Spleen (tissue), 11 donors: Measurements from ENCODE around the gene LPP. TPM values are rescaled to one million over a fixed set of nuclear protein-coding genes. Genes with fewer than 3 reads are reported as not detected.

Experiments
- DNase-seq: peaks from one replicate; pipeline ENCODE4 v3.0.0-alpha.2; 2020
- H3K27ac ChIP-seq, 8 donors: fragments of 200-600 bp; sonication (generic) in 7 of 8; 1 replicate in 4 of 8; 2 replicates in 4 of 8; pipeline versions ENCODE4 v1.5.0 to v1.8.0; 2016 to 2021; ENCODE audit warnings: inconsistent platforms in 4 of 8, mild to moderate bottlenecking in 4 of 8, moderate library complexity in 1 of 8
- H3K27me3 ChIP-seq, 7 donors: fragments of 200-600 bp; sonication (generic) in 6 of 7; replicated peaks in 1 of 7; 1 replicate in 4 of 7; 2 replicates in 3 of 7; pipeline versions ENCODE4 v1.5.0 to v1.8.0; 2016 to 2021; ENCODE audit warnings: inconsistent platforms in 3 of 7, mild to moderate bottlenecking in 1 of 7
- H3K36me3 ChIP-seq, 6 donors: fragments of 200-600 bp; sonication (generic) in 5 of 6; 1 replicate in 4 of 6; 2 replicates in 2 of 6; pipeline versions ENCODE4 v1.5.0 to v1.8.0; 2016 to 2021; ENCODE audit warnings: inconsistent platforms in 2 of 6
- H3K4me1 ChIP-seq, 6 donors: fragments of 200-600 bp; sonication (generic) in 5 of 6; 1 replicate in 3 of 6; 2 replicates in 3 of 6; pipeline versions ENCODE4 v1.5.0 to v1.8.0; 2016 to 2021; ENCODE audit warnings: inconsistent platforms in 3 of 6
- H3K4me3 ChIP-seq, 8 donors: fragments of 200-600 bp; sonication (generic) in 7 of 8; 1 replicate in 4 of 8; 2 replicates in 4 of 8; pipeline versions ENCODE4 v1.5.0 to v1.8.0; 2016 to 2021; ENCODE audit warnings: inconsistent platforms in 4 of 8, mild to moderate bottlenecking in 4 of 8, moderate library complexity in 2 of 8
- H3K9me3 ChIP-seq, 8 donors: fragments of 200-600 bp; sonication (generic) in 7 of 8; 1 replicate in 4 of 8; 2 replicates in 4 of 8; pipeline versions ENCODE4 v1.5.0 to v1.8.0; 2016 to 2021; ENCODE audit warnings: inconsistent platforms in 4 of 8
- CTCF ChIP-seq, 11 experiments: fragments of 200-600 bp in 7 of 11; fragments of 450-650 bp in 4 of 11; sonication (generic) in 4 of 11; IDR thresholded peaks in 8 of 11; conservative IDR thresholded peaks in 3 of 11; 1 replicate in 7 of 11; 2 replicates in 4 of 11; pipeline versions ENCODE4 v1.4.0 to v1.8.0; 2016 to 2021; ENCODE audit warnings: antibody characterized with exemption in 11 of 11, inconsistent platforms in 4 of 11, mild to moderate bottlenecking in 1 of 11
- POLR2A ChIP-seq, 3 donors: fragments of 450-650 bp; IDR thresholded peaks; one replicate each; pipeline ENCODE4 v1.5.1; 2017; ENCODE audit warnings: antibody characterized with exemption in 3 of 3, mild to moderate bottlenecking in 1 of 3
- POLR2AphosphoS5 ChIP-seq, 3 donors: sonication (generic); formaldehyde crosslinking; IDR thresholded peaks; one replicate each; pipeline ENCODE4 v1.5.1; 2017; ENCODE audit warnings: antibody characterized with exemption in 3 of 3
- WGBS, 5 donors: extraction: QIAGEN DNeasy Blood & Tissue Kit in 3 of 5; methylation state at CpG; one replicate each; pipeline versions ENCODE4 v1.1.5 to v1.1.7; 2013 to 2018; 5-methylcytosine and 5-hydroxymethylcytosine counted together
- intact Hi-C: fragments of 100-400 bp; cut with DNase I; formaldehyde crosslinking; loops from one replicate; pipeline ENCODE4 v1.15.0; 2023; ENCODE audit warnings: low total_unique reads
- polyA plus RNA-seq, 3 donors: library from polyadenylated mRNA; stranded (reverse); fragments of 200-250 nt; gene quantifications; one replicate each; pipeline ENCODE4 v1.2.1, GENCODE V29; 2013
- total RNA-seq, 7 donors: library from RNA; depleted of rRNA in 3 of 7; stranded (reverse); fragments of >200 nt in 3 of 7; fragmentation: NEBNext Ultra II Directional in 4 of 7; extraction: Animal tissue kit (Norgen Biotek cat#: 25700) in 4 of 7; gene quantifications; one replicate each; pipeline versions ENCODE4 v1.1.0 to v1.2.1, GENCODE V29; 2016 to 2021
- donor health status: healthy with polysubstance abuse.
- donor health status: DM: no; HTN: no; CAD: no; lungs with moderate emphysema.
- donor health status: DM: no; HTN: no; CAD: no.
- donor health status: Bipolar disorder and iron deficiency.
- donor health status: healthy.
- donor health status: DM: no; HTN: no; CAD: no.
- donor health status: DM: yes; HTN: yes; CAD: no.

LPP gene
- total and polyA plus RNA-seq, 10 donors, result 2.4 to 270 (median 156) TPM

- peaks cover 14 to 45% (median 33%) of the 10 kb centered on the region in 6 donors for H3K4me1 ChIP-seq
- H3K36me3 ChIP-seq, result no peaks in the 10 kb centered on the region
- H3K27ac ChIP-seq, result peak overlapping the region in 3 of 8 donors; percentile 66 to 78 (median 72)
- peaks cover 0 to 9% (median 0%) of the 10 kb centered on the region in 8 donors for H3K9me3 ChIP-seq
- WGBS, 5 donors, result 78 to 89% (median 85%) methylated on average over 2 of the region's 2 CpGs
- no peak for TF ChIP-seq POLR2AphosphoS5 (IDR thresholded peaks at IDR 0.05)
- no peak for TF ChIP-seq CTCF (IDR thresholded peaks at IDR 0.05 in 8 of 11, conservative IDR thresholded peaks at IDR 0.05 in 3 of 11)
- no peak overlapping the region for H3K4me3 ChIP-seq
- H3K27me3 ChIP-seq, result no peaks in the 10 kb centered on the region
- no peak for DNase-seq
- intact Hi-C loops, result no loop called here
Observed at GRCh38 chr3:188918093-188918492, 764.1 kb downstream of the LPP start.

DNA sequence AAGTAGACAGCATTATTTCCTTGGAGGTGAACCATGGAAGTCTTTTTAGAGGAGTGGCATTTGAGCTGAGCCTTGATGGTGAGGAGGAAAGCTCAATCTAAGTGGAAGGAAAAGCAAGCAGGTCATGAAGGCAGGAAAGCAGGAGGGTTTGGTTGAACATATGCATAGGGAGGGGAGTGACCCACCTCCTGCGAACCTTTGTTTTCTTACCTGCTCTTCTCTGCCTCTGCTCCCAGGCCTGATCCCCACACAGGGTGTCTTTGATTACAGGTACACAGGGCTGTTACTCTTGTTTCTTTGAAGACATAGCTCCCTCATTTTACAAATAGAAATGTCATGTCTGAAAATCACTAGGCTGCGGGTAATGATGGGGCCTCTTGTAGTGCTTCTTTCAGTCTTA lies 769.7 kb downstream of the LPP start:
- no peaks in the 10 kb centered on the region for H3K36me3 ChIP-seq
- no peaks in the 10 kb centered on the region for H3K27me3 ChIP-seq
- 83 to 97% (median 95%) methylated on average over 2 of the region's 2 CpGs for WGBS, 5 donors
- TF ChIP-seq POLR2A (IDR thresholded peaks at IDR 0.05), result no peak
- no peak for TF ChIP-seq CTCF (IDR thresholded peaks at IDR 0.05 in 8 of 11, conservative IDR thresholded peaks at IDR 0.05 in 3 of 11)
- TF ChIP-seq POLR2AphosphoS5 (IDR thresholded peaks at IDR 0.05), result no peak
- no peak for DNase-seq
- intact Hi-C loops, result no loop called here
- no peaks in the 10 kb centered on the region for H3K4me1 ChIP-seq
- peaks cover 0 to 7% (median 0%) of the 10 kb centered on the region in 8 donors for H3K9me3 ChIP-seq
- H3K27ac ChIP-seq, result no peak overlapping the region
- no peak overlapping the region for H3K4me3 ChIP-seq

DNA sequence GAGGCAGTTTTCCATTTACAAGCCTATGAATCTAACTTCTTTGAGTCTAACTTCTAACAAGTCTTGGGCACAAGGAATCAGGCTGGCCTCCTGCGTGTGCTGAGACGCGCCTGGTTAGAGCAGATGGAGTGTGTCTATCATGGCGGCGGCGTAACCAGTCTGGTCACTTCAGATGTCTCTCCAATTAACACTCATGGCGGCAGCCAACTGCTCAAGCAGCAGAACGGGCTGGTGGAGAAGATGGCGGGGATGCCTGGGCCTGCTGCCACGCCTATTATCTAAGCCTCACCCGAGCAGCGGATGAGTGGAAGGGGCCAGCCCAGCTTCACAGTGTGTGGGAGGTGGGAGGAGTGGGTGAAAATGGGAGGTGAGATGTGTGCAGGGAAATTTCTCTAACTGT lies 771.4 kb downstream of the LPP start:
- intact Hi-C loops, result no loop called here
- 96 to 98% (median 97%) methylated on average over 12 of the region's 12 CpGs for WGBS, 5 donors

DNA sequence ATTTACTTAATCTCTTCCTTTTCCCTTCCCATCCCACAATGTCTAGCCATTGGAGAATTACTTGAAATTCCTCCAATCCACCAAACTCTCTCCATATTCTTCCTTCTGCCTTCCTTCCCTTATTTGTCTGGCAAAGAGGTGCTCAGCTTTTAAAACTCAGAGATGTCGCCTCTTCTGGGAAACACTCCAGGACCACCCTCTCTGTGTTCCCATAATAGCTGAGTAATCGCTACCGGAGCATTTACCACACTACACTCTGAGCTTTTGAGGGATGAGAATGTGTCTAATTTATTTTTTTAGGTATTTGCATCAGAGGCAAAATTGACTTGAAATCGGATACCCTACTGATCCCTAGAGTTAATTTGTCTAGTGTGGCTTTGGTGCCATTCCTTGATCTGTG lies 772.2 kb downstream of the LPP start:
- no peak for DNase-seq
- H3K27me3 ChIP-seq, result no peaks in the 10 kb centered on the region
- H3K36me3 ChIP-seq, result no peaks in the 10 kb centered on the region
- H3K4me1 ChIP-seq, result no peaks in the 10 kb centered on the region
- no peak for TF ChIP-seq POLR2A (IDR thresholded peaks at IDR 0.05)
- TF ChIP-seq POLR2AphosphoS5 (IDR thresholded peaks at IDR 0.05), result no peak
- TF ChIP-seq CTCF (IDR thresholded peaks at IDR 0.05 in 8 of 11, conservative IDR thresholded peaks at IDR 0.05 in 3 of 11), result no peak
- intact Hi-C loops, result no loop called here
- no peaks in the 10 kb centered on the region for H3K9me3 ChIP-seq
- H3K4me3 ChIP-seq, result no peak overlapping the region
- 92 to 96% (median 95%) methylated on average over 4 of the region's 4 CpGs for WGBS, 5 donors
- H3K27ac ChIP-seq, result no peak overlapping the region

More for the DNA sequence above, 771.4 kb downstream of the LPP start:
- TF ChIP-seq POLR2AphosphoS5 (IDR thresholded peaks at IDR 0.05), result no peak
- TF ChIP-seq CTCF (IDR thresholded peaks at IDR 0.05 in 8 of 11, conservative IDR thresholded peaks at IDR 0.05 in 3 of 11), result no peak
- TF ChIP-seq POLR2A (IDR thresholded peaks at IDR 0.05), result no peak
- no peak for DNase-seq
- Histone ChIP-seq H3K4me3 (no peak overlapping the region), H3K9me3 (peaks cover 0 to 2% (median 0%) of the 10 kb centered on the region in 8 donors), H3K27me3 (no peaks in the 10 kb centered on the region), H3K4me1 (no peaks in the 10 kb centered on the region), H3K27ac (no peak overlapping the region), H3K36me3 (no peaks in the 10 kb centered on the region)
